GM12865 (cell line): ENCODE data around the gene ZFP14.
"Not testable (repeated sequence)": the region's sequence is repeated elsewhere in the genome, so short reads cannot be mapped to it uniquely, and the experiment has no call there.

Experiments used
- DNase-seq: peaks from one replicate; pipeline ENCODE4 v3.0.0; 2010; ENCODE audit warnings: low read depth
- H3K4me3 ChIP-seq: 2 replicates; pipeline ENCODE4 v1.5.1; 2011; ENCODE audit warnings: mild to moderate bottlenecking, low read depth, low read length, control low read depth
- CTCF ChIP-seq: IDR thresholded peaks from 2 replicates; pipeline ENCODE4 v1.5.1; 2011; ENCODE audit warnings: low read length, control low read depth, low read depth, inconsistent platforms; ENCODE audit not compliant: insufficient read depth; ENCODE audit errors: missing control alignments

The ZFP14 gene

GRCh38 chr19:36330216-36330615 lies 48.8 kb downstream of the ZFP14 start:
- no peak for DNase-seq
- TF ChIP-seq CTCF = no peak
- H3K4me3 ChIP-seq = no peak overlapping the region

- H3K4me3 ChIP-seq, DNase-seq: not testable (repeated sequence)
Measured at GRCh38 chr19:36329534-36329933, 49.5 kb downstream of the ZFP14 start.

- H3K4me3 ChIP-seq, DNase-seq: not testable (repeated sequence)
Measured at GRCh38 chr19:36326649-36327048, 52.4 kb downstream of the ZFP14 start.

GRCh38 chr19:36315164-36315563 lies 63.8 kb downstream of the ZFP14 start:
- not testable (repeated sequence) for DNase-seq, H3K4me3 ChIP-seq

GRCh38 chr19:36314053-36314452 lies 64.9 kb downstream of the ZFP14 start:
- not testable (repeated sequence) for H3K4me3 ChIP-seq, DNase-seq

- not testable (repeated sequence) for H3K4me3 ChIP-seq, DNase-seq
Measured at GRCh38 chr19:36311098-36311760, 67.8 kb downstream of the ZFP14 start.

- H3K4me3 ChIP-seq = not testable (repeated sequence)
Measured at GRCh38 chr19:36310416-36310990, 68.5 kb downstream of the ZFP14 start.

GRCh38 chr19:36309759-36310158 lies 69.2 kb downstream of the ZFP14 start:
- DNase-seq, H3K4me3 ChIP-seq: not testable (repeated sequence)

More at GRCh38 chr19:36310416-36310990, 68.5 kb downstream of the ZFP14 start:
- DNase-seq = not testable (repeated sequence)

GRCh38 chr19:36309309-36309708 lies 69.7 kb downstream of the ZFP14 start:
- H3K4me3 ChIP-seq, DNase-seq: not testable (repeated sequence)

GRCh38 chr19:36292317-36292716 lies 86.7 kb downstream of the ZFP14 start:
- not testable (repeated sequence) for H3K4me3 ChIP-seq, DNase-seq
